ENCODE results near the gene ZCCHC18. TPM values are rescaled to one million over a fixed set of nuclear protein-coding genes. Genes with fewer than 3 reads are reported as not detected.

ZCCHC18 gene
- polyA plus RNA-seq, 1 of the 3 experiments (the other 2 are of a cell fraction), result 7.5 TPM

DNA sequence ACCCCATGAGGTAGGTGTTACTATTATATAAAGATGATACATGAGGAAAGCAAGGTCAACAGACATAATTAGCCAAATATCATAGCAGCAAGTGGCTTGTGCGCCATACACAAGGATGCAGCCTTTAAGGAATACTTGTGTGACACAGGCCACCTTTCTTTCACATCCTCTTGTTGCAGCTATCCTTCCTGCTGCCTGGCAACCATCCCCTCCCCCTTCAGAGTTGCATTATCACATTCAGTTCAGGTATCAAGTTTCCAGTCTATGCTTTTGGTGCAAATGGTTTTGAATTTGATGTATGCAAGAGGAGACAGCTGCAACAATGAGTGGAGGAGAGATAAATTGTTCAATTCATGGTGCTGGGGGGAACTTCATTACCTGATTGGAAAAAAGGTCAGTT, 6.4 kb downstream of the ZCCHC18 start:
- Histone ChIP-seq H3K79me2 (ENCODE audit: insufficient read depth) (no peaks in the 10 kb centered on the region), H3K9me3 (no peaks in the 10 kb centered on the region), H3K4me2 (no peak overlapping the region), H3K4me1 (ENCODE audit: control insufficient read depth in 1 of 2, insufficient read depth in 2 of 2, low read depth in 1 of 2, low read length in 1 of 2) (peaks cover 0 to 4% of the 10 kb centered on the region in 2 experiments; a peak in 1 of 4 replicates), H3K27ac (ENCODE audit: low read depth in 2 of 2, low read length in 1 of 2) (no peak overlapping the region), H3K4me3 (ENCODE audit: low read depth in 2 of 2, low read length in 1 of 2) (no peak overlapping the region), H4K20me1 (ENCODE audit: insufficient read depth) (no peaks in the 10 kb centered on the region), H3K9me2 (no peaks in the 10 kb centered on the region), H3K36me3 (replicated peaks in 1 of 2; ENCODE audit: control insufficient read depth in 1 of 2, insufficient read depth in 2 of 2, low read length in 1 of 2) (peaks cover 0 to 5% of the 10 kb centered on the region in 2 experiments), H2AFZ (ENCODE audit: low read depth) (no peak overlapping the region), H3K27me3 (ENCODE audit: insufficient read depth) (peaks cover 4% of the 10 kb centered on the region; the same call in 1 of the 2 replicates), H3K9ac (no peak overlapping the region), H3F3A (replicated peaks; ENCODE audit: insufficient read depth) (no peaks in the 10 kb centered on the region)
- no peak for DNase-seq
- WGBS (ENCODE audit: low lambda C conversion rate), result 47% methylated on average over 1 of the region's 1 CpG
- ChIA-PET CTCF (interaction anchor here (2.1 kb wide), 1 partner anchor 17 kb away, joined by 9 read pairs; no protein-coding TSS in a partner anchor), POLR2A (no interaction called here)
- TF ChIP-seq MXI1 (IDR thresholded peaks at IDR 0.05; ENCODE audit: low read depth, low read length) (no peak), RAD21 (IDR thresholded peaks at IDR 0.05; ENCODE audit: low read length) (no peak), CHD2 (IDR thresholded peaks at IDR 0.05; ENCODE audit: low read length, partially characterized antibody) (no peak)
- TF ChIP-seq, protein P1, sequence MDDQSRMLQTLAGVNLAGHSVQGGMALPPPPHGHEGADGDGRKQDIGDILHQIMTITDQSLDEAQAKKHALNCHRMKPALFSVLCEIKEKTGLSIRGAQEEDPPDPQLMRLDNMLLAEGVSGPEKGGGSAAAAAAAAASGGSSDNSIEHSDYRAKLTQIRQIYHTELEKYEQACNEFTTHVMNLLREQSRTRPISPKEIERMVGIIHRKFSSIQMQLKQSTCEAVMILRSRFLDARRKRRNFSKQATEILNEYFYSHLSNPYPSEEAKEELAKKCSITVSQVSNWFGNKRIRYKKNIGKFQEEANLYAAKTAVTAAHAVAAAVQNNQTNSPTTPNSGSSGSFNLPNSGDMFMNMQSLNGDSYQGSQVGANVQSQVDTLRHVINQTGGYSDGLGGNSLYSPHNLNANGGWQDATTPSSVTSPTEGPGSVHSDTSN (IDR thresholded peaks at IDR 0.05), result no peak
- TF ChIP-seq, protein P2, sequence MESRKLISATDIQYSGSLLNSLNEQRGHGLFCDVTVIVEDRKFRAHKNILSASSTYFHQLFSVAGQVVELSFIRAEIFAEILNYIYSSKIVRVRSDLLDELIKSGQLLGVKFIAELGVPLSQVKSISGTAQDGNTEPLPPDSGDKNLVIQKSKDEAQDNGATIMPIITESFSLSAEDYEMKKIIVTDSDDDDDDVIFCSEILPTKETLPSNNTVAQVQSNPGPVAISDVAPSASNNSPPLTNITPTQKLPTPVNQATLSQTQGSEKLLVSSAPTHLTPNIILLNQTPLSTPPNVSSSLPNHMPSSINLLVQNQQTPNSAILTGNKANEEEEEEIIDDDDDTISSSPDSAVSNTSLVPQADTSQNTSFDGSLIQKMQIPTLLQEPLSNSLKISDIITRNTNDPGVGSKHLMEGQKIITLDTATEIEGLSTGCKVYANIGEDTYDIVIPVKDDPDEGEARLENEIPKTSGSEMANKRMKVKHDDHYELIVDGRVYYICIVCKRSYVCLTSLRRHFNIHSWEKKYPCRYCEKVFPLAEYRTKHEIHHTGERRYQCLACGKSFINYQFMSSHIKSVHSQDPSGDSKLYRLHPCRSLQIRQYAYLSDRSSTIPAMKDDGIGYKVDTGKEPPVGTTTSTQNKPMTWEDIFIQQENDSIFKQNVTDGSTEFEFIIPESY (IDR thresholded peaks at IDR 0.05; ENCODE audit: borderline replicate concordance, low read depth), result no peak

DNA sequence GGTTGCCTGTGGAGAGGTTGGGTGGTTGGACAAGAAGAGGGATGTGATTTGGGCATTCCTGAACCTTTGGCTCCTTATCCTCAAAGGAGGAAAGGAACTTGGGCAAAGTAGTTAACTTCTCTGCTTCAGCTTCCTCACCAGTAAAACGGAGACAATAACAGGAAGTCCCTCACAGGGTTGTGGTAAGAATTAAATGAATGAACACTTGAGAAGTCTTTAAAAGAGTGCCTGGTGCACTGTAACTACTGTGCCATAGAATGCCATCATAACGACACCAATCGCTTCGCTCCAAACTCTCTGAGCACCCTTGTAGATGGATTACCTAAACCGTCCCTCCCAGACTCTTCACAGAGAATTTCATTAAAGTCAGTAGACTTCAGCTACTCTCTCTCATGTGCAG, 10.5 kb downstream of the ZCCHC18 start:
- no peaks in the 10 kb centered on the region for H3K79me2 ChIP-seq (ENCODE audit: insufficient read depth)

More for the DNA sequence above, 10.5 kb downstream of the ZCCHC18 start:
- Histone ChIP-seq H3K4me1 (ENCODE audit: control insufficient read depth in 1 of 2, insufficient read depth in 2 of 2, low read depth in 1 of 2, low read length in 1 of 2) (no peaks in the 10 kb centered on the region), H2AFZ (ENCODE audit: low read depth) (no peak overlapping the region), H3K36me3 (replicated peaks in 1 of 2; ENCODE audit: control insufficient read depth in 1 of 2, insufficient read depth in 2 of 2, low read length in 1 of 2) (peaks cover 0 to 5% of the 10 kb centered on the region in 2 experiments), H3K9ac (no peak overlapping the region), H3K4me2 (no peak overlapping the region), H3F3A (replicated peaks; ENCODE audit: insufficient read depth) (no peaks in the 10 kb centered on the region), H3K4me3 (ENCODE audit: low read depth in 2 of 2, low read length in 1 of 2) (no peak overlapping the region), H3K27me3 (ENCODE audit: insufficient read depth) (no peaks in the 10 kb centered on the region), H3K9me3 (no peaks in the 10 kb centered on the region), H3K9me2 (no peaks in the 10 kb centered on the region), H4K20me1 (ENCODE audit: insufficient read depth) (no peaks in the 10 kb centered on the region), H3K27ac (ENCODE audit: low read depth in 2 of 2, low read length in 1 of 2) (no peak overlapping the region)
- TF ChIP-seq, protein P3, sequence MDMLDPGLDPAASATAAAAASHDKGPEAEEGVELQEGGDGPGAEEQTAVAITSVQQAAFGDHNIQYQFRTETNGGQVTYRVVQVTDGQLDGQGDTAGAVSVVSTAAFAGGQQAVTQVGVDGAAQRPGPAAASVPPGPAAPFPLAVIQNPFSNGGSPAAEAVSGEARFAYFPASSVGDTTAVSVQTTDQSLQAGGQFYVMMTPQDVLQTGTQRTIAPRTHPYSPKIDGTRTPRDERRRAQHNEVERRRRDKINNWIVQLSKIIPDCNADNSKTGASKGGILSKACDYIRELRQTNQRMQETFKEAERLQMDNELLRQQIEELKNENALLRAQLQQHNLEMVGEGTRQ (IDR thresholded peaks at IDR 0.05; ENCODE audit: borderline replicate concordance, low read depth, low read length), result no peak
- TF ChIP-seq NFIC (IDR thresholded peaks at IDR 0.05; ENCODE audit: borderline replicate concordance), result no peak
- TF ChIP-seq, protein P4, sequence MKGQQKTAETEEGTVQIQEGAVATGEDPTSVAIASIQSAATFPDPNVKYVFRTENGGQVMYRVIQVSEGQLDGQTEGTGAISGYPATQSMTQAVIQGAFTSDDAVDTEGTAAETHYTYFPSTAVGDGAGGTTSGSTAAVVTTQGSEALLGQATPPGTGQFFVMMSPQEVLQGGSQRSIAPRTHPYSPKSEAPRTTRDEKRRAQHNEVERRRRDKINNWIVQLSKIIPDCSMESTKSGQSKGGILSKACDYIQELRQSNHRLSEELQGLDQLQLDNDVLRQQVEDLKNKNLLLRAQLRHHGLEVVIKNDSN (IDR thresholded peaks at IDR 0.05; ENCODE audit: borderline replicate concordance, low read depth), result no peak
- TF ChIP-seq FOXJ3 (CRISPR knock-in tag; IDR thresholded peaks at IDR 0.05), result no peak
- no peak for TF ChIP-seq RFX5 (IDR thresholded peaks at IDR 0.05; ENCODE audit: low read length)
- no peak for TF ChIP-seq POLR2AphosphoS5 (IDR thresholded peaks at IDR 0.05; ENCODE audit: low read depth, low read length)
- no peak for TF ChIP-seq GABPA (IDR thresholded peaks at IDR 0.05; ENCODE audit: low read depth)
- no peak for TF ChIP-seq GATA2 (CRISPR knock-in tag; IDR thresholded peaks at IDR 0.05)
- TF ChIP-seq TAF1 (IDR thresholded peaks at IDR 0.05; ENCODE audit: borderline replicate concordance, low read depth, low read length), result no peak
- no peak for TF ChIP-seq RCOR1 (IDR thresholded peaks at IDR 0.05; ENCODE audit: low read length)
- TF ChIP-seq ELF1 (IDR thresholded peaks at IDR 0.05), result no peak
- TF ChIP-seq FOSL2 (IDR thresholded peaks at IDR 0.05; ENCODE audit: borderline replicate concordance, low read depth), result no peak
- no peak for TF ChIP-seq TEAD4 (IDR thresholded peaks at IDR 0.05; ENCODE audit: borderline replicate concordance, insufficient read depth)
- TF ChIP-seq SMC3 (IDR thresholded peaks at IDR 0.05; ENCODE audit: low read depth, low read length), result no peak
- TF ChIP-seq, protein P5, sequence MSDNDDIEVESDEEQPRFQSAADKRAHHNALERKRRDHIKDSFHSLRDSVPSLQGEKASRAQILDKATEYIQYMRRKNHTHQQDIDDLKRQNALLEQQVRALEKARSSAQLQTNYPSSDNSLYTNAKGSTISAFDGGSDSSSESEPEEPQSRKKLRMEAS (IDR thresholded peaks at IDR 0.05; ENCODE audit: low read depth), result no peak
- WGBS (ENCODE audit: low lambda C conversion rate), result 67% methylated on average over 5 of the region's 5 CpGs
- DNase-seq, result no peak
- ChIA-PET POLR2A (no interaction called here), CTCF (interaction anchor here (0.8 to 1.1 kb wide), 2 partner anchors 10 to 14 kb away, joined by 4 read pairs; no protein-coding TSS in a partner anchor)
